ENCODE measurements around the gene EPGN.

- TF ChIP-seq CTCF (IDR thresholded peaks at IDR 0.05) (no peak), POLR2A (IDR thresholded peaks at IDR 0.05) (no peak), POLR2AphosphoS5 (IDR thresholded peaks at IDR 0.05) (no peak)
These were observed at the start of gene EPGN for GRCh38 chr4:74308215-74308614.

Measured in breast epithelium (tissue), 3 donors.